SK-N-SH treated with all-trans-retinoic acid at 6 μM for 48 hours (cell line): Measurements from ENCODE around the gene TCEA3.

Source experiments
- ESRRG ChIP-seq: fragments of 250-450 bp; sonication (Bioruptor Pico); IDR thresholded peaks from 2 replicates; pipeline ENCODE4 v1.6.1; 2021; ENCODE audit warnings: mild to moderate bottlenecking
- GLIS3 ChIP-seq: fragments of 250-450 bp; sonication (Bioruptor Pico); IDR thresholded peaks from 2 replicates; pipeline ENCODE4 v1.5.0; 2020; ENCODE audit warnings: mild to moderate bottlenecking, moderate library complexity
- RARB ChIP-seq: fragments of 250-450 bp; sonication (Bioruptor Pico); IDR thresholded peaks from 2 replicates; pipeline ENCODE4 v1.8.0; 2021; ENCODE audit warnings: mild to moderate bottlenecking, moderate library complexity
- TSHZ2 ChIP-seq: fragments of 250-450 bp; sonication (Bioruptor Pico); IDR thresholded peaks from 2 replicates; pipeline ENCODE4 v1.5.0; 2020; ENCODE audit warnings: mild to moderate bottlenecking, moderate library complexity
- ZFP30 ChIP-seq: fragments of 450-650 bp; formaldehyde crosslinking; IDR thresholded peaks from 2 replicates; pipeline ENCODE4 v1.5.0; 2022; ENCODE audit warnings: mild to moderate bottlenecking, moderate library complexity

- TF ChIP-seq ZFP30 (no peak), TSHZ2 (CRISPR knock-in tag) (no peak), GLIS3 (CRISPR knock-in tag) (no peak), ESRRG (CRISPR knock-in tag) (no peak), RARB (CRISPR knock-in tag) (no peak)
These were observed 22.1 kb downstream of the TCEA3 start for GRCh38 chr1:23402286-23403037.
